Activated CD8-positive, alpha-beta memory T cell treated with anti-CD3 and anti-CD28 coated beads for 24 hours (primary cell): ENCODE measurements around the gene ZCCHC17.
"Not testable (repeated sequence)": the region's sequence is repeated elsewhere in the genome, so short reads cannot be mapped to it uniquely, and the experiment has no call there.

Source experiments
- DNase-seq: peaks from one replicate; pipeline ENCODE4 v3.0.0-alpha.2; 2020

Gene ZCCHC17

DNA sequence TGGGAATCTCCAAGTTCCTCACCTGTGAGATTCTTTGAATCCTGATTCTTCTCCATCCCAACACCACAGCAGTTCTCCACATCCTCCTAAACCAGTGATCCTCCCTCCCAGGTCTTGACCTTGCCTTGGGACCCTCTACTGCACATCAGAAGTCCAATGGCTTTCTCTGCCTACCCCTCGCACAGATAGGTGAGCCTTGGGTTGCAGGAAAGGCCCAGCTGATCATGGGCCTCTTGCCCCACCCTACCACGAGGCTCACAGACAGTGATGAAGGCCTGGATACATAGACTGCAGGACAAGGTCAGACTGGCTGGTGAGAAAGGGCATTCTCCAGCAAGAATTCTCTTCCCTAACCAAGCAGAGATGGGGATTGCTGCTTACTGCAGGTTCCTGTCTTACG is 75.2 kb downstream of the ZCCHC17 start:
- DNase-seq, result no peak

DNA sequence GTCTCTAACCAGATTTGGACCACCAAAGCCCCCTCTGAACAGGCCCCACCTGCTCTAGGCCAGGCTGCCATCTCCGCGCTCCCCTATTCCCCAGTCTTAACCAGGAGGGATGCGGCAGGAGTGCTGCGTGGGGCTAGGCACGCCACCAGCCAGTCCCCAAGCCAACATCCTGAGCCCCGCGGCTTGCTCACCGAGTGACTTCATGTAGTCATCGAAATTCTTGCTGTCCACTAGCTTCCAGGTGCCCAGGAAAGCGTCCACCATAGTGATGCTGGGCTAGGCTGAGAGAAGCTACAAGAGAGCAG is 75.9 kb downstream of the ZCCHC17 start:
- DNase-seq, result no peak

DNA sequence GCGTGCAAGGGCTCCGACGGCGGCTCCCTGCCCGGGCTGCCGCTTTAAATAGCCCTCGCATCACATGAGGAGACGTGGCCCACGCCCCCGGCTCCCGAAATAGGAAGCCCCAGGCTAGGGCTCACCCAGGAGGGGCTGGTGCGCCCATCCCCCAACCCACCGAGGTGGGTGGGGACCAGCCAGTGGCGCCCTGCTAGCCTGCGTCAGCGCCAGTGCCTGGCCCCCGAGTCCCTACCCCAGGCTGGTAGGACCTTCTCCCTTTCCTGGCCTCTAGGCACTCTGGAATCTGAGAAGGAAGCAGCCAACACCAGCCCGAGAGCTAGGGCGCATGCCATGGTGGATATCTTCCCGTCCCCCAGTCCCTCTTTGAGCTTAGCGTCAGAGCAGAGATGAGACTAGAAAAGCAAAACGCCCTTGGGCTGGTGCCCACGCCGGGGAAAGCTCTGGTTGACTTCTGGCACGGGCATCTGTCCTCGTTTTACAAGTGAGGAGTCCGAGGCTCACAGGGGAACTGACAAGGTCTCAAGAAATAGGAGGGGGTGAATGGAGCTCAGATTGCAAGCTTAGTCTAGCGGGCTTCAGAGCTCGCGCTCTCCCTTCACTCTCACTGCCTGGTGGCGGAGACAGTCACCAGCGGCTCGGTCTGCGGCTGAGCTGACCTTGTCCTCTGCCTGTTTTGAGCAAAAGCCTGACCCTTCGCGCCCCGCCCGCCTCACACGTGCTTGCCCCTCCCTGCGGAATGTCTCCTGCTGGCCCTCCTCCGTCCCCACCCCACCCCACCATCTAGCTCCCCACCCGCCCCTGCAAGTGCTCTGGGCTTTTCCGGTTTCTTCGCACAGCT is 76.4 kb downstream of the ZCCHC17 start, which contains the start of gene FABP3:
Gene FABP3, minus strand, starts transcription at position 21 of the 841 bp plus-strand sequence. CDS start 62 bp downstream, outside the sequence.
- DNase-seq, result peak; percentile 71

DNA sequence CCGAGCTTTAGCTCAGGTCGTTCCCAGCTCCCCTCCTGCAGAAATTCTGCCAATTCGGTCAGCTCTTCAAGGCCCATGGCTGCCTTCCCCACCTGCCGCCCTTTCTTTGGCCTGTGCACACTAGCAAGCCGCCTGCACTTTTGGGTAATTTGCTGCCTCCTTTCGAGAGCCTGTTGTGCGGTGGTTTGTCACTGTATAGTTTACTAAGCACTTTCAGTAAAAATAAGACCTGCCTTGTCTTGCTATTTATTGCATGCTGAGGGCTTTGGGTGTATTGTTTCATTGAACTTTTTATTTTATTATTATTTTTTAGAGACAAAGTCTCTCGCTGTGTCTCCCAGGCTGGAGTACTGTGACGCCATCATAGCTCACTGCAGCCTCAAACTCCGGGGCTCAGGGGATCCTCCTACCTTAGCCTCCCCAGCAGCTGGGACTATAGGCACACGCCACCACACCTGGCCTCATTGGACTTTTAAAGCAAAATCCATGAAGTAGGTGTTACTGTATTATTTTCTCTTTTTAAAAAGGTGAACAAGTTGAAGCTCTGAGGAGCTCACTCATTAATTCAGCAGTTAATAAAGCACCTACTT is 77.2 kb downstream of the ZCCHC17 start:
- no peak for DNase-seq

DNA sequence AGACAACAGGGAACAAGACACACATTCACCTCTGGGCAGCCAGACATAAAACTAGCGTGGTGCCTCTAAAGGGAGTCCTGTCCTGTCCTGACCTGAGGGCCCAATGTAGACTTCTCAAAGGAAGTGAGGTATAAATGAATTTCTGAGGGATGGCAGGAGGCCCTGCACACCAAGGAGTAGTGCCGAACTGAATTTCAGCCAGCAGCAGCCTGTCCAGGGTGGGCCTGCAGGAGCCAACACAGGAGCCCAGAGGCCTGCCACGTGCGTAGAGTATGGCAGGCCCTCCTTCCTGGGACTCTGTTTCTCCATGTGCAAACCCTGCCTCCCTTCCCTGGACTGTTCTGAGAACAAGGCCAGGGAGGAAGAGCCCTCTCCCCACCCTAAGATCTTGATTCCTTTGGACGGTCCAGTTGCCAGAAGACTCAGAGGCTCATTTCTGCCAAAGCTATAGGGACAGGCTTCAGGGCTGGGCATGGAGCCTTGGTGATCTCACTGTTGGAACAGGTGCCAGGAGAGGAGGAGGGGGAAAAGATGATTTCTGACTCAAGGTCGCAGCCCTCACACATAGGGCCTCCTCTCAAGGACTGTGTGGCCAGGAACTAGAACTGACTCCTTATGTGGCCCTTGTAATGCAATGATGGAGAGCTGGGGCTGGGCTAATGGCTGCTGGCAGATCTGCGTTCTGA is 77.8 kb downstream of the ZCCHC17 start:
- DNase-seq, result no peak

DNA sequence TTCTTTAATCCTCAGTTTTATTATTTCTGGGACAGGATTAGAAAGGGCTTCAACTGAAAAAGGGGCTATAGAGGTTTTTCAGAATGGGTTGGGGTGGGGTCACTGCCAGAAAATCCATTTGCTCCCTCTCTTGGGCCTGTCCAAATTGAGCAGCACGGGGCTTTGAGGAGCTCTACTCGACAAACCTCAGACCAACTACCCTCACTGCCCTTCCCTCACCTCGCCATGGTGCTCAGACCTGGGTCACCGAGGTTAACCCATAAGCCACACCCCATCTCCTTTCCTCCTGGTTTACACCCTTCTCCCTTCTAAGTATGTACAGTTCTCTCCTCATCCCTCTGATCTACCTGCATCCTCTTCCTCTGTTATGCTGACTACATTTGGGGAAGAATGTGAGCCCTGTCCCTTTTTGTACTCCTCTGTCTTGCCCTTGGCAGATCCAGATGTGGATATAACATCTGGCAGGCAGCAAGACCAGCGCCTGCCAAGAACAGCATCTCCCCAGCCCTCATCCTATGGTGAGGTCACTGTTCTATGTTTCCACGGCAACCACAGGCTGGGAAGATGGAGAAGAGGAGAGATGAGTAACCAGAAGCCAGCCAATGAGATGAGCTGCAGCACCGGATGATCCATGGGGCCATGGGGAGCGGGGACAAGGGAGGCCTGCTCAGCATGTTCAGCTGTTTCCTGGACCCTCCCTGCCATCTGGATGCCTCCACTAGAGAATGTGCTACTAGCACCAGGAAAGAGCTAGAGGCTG is 79.7 kb downstream of the ZCCHC17 start:
- DNase-seq, result no peak

DNA sequence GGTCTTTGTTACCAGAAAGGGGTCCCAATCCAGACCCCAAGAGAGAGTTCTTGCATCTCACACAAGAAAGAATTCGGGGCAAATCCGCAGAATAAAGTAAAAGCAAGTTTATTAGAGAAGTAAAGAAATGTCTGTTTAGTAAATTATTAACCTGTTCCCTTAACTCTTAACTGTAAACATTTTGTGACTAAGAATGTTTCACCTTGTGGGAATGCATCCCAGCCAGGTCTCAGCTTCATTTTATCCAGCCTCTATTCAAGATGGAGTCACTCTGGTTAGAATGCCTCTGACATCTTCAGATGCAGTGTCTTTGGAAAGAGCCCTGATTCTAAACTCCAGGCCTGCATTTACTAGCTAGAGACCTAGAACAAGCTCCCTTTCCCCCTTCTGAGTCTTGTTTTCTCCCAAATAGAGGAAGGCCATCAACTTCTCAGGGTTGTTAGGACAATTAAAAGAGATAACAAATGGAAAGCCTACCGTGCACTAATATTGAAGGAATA is 80.6 kb downstream of the ZCCHC17 start:
- no peak for DNase-seq

DNA sequence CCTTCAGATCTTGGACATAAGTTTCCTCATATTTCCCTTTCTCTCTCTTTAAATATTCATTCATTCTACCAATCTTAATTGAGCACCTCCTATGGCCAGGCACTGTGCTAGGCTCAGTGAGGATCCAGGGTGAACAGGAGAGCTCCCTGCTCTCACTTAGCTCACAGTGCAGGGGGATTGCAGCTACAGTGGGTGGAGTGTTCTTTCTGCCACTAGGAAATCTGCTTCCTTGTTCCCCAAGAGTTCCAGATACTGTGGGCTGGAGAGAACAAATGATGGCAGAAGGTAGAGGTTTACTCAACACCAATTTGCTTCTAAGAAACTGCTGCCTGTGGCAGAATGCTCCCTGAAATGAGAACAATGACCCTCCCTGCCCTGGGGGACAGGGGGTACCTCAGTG is 81.2 kb downstream of the ZCCHC17 start:
- DNase-seq, result no peak

DNA sequence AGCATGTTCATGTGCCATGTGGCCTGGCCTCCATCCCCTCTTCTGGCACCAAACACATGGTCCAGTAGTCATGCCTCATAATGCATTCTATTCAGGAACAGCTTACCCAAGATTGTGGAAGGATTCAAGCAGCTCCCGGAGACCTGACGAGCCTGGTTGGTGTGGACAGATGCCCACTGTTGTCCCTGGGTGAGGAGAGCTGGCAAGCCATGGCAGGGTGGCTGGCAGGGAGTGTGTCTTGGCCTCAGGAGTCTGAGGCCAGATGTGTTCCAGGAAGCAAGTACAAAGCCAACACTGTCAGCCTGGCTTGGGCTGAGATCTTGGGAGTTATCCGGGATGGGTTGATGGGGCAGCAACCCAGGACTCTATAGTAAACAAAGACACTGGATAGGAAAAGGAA is 83.3 kb downstream of the ZCCHC17 start:
- no peak for DNase-seq

DNA sequence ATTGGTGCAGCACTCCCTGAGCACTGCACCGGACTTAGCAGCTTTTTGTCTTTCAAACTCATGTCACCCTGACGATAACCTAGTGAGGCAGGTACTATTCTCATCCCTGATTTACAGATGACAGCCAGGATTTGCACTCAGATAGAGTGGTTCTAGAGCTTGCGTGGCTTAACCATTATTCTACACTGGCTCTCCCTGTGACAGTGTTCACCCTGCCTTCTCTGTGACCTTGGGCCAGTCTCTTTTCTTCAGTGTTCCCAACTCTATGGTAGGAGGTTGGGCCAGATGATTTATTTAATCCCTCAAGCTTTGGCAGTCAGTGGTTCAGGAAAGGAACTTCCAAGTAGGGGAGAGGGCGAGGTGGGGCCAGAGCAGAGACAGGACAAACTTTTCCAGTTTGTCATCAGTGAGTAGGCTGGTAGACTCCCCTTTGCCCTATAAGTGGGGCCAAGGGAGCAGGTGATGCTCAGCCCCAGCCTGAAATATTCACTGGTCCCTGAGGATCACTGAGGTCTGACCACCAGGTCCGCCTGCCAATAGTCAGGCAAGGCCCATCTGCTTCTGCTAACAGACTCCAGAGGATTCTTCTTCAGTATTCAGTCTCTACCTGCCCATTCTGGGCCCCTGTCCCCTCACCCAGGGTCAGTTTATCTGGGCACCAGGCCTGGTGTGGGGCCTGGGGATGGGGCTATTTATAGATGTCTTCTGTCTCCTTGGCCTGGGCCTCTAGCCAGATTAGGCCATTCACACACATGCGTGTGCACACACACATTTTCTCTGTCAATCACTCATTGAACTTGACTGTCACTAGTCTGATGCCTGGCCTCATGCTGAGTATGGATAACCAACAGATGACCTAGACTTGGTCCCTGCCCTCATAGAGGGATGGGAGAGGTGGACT is 84.8 kb downstream of the ZCCHC17 start:
- DNase-seq, result no peak

DNA sequence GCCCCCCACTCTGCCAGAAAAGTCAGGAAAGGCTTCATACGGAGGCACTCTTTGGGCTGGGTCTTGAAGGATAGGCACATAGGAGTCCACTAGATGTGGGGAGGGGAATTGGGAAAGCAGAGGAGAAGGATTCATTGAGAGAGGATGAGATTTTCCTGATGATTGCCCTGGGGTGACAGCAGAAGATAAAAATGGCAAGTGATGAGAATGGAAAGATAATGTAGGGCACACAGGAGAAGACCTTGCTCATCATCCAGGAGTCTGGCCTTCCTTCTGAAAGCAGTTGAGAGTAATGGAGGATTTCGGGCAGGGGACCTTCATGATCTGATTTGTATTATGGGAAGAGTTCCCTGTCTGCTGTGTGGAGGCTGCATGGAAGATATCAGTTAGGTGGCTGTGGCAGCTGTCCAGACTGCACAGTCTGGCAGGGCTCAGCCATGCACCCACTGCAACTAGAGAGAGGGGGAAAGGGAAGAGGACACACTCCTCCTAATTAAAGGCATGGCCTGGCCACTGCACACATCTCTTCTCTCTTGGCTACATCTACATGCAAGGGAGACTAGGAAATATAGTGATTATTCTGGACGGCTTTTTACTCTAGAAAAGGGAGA is 85.7 kb downstream of the ZCCHC17 start:
- no peak for DNase-seq

DNA sequence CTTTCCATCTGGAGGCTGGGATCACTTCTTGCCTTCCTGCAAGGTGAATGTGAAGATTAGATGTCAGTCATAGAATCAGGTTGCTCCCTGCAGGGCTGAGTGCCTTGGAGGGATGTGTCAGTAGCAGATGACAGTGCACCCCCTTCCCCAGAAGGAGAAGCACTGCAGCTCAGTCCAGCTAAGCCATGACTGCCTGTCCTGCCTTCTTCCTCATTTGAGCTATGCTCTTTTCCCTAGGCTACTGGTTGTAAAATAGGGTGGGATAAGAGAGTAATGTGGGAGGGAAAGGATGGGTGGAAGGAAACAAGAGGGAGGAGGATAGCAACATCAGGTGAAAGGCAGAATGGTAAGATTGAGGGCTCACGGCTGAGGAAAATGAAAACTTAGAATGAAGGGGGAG is 87.1 kb downstream of the ZCCHC17 start:
- no peak for DNase-seq

DNA sequence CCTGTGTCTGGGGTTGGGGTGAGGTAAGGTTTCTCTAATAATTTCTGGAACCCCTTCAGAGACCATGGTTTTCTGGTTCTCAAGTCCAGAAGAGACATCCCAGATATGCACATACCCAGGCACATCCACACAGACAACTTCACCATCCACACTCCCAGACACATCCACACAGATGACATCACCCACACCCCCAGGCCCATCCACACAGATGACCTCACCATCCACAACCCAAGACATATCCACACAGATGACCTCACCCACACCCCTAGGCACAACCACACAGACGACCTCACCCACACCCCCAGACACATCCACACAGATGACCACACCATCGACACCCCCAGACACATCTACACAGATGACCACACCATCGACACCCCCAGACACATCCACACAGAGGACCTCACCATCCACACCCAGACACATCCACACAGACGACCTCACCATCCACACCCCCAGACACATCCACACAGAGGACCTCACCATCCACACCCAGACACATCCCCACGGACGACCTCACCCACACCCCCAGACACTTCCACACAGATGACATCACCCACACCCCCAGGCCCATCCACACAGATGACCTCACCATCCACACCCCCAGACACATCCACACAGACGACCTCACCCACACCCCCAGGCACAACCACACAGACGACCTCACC is 89.9 kb downstream of the ZCCHC17 start:
- not testable (repeated sequence) for DNase-seq

DNA sequence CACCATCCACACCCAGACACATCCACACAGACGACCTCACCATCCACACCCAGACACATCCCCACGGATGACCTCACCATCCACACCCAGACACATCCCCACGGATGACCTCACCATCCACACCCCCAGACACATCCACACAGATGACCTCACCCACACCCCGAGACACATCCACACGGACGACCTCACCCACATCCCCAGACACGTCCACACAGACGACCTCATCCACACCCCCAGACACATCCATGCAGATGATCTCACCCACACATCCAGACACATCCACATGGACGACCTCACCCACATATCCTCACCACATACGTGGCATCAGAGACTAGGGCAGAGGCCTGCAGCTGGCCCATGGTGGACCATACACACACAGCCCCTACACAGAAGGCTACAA is 90.8 kb downstream of the ZCCHC17 start:
- no peak for DNase-seq

DNA sequence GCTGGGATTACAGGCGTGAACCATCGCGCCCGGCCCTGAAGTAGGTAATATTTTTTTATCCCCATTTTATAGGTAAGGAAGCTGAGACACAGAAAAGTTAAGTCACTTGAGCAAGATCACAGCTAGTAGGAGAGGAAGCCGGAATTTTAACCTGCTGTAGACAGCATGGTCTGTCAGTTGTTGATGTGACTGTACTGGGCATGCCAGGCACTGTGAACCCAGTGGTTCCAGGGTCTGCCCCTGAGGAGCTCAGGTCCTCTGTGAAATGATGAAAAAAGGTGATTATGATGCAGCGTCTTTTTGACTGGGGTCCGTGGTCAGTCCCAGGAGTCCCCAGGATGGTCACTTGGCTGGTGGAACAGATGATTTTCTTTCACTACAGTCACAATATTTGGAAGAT is 92.8 kb downstream of the ZCCHC17 start:
- no peak for DNase-seq

DNA sequence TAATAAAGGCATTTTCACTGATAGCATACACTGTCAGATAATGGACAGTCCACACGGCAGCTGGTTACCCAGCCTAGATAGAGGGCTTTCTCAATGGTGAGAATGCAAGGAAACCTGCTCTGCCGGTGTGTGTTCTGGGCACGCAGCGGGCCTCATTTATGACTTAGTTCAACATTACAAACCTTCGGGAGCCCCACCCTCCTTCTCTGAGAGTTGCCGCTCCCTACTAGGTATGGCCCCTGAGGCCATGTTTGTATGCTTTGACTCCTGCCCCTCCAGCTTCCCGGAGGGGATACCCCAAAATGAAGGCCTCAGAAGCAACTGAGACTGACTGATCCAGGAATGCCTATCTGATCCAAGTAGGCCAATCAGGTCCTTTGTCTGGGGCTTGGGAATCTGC is 93.2 kb downstream of the ZCCHC17 start:
- no peak for DNase-seq

DNA sequence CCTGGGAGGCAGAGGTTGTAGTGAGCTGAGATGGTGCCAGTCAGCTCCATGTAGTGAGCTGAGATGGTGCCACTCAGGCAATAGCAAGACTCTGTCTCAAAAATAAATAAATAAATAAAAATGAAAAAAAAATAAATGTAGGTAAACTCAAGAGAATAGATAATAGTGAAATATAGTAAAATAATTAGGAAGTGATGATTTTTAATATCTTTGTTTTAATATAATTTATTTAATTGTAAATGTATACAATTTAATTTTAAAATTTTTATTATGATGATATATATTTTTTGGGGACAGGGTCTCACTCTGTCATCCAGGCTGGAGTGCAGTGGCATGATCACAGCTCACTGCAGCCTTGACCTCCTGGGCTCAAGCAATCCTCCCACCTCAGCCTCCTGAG is 96.6 kb downstream of the ZCCHC17 start:
- DNase-seq, result no peak

DNA sequence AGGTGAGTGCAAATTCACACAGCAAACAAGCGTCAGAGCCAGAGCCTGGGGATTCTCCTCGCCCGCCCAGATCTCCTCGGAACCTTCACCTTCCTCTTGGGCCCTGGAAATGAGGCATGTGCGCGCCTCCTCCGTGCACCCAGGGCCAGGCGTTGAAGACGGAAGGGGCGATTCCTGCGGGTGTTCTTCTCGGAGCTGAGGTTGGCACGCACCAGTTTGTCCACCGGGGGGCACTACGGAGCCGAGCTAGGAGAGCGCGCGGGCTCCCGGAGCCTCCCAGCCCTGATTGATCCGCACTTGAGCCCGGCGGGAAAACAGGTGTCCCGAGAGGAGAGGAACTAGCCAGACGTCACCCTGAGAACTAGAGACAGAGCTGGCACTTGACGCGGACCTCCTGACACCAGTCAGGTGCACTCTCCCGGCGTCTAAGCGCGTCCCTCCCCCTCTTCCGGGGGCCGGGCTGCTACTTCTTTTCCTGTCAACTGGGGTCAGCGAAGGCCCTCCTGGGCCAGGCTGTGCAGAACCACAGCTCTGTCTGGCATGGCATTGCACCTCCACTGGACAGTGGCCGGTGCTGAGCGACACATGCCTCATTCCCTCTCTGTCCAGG is 97.9 kb downstream of the ZCCHC17 start:
- peak; percentile 93 for DNase-seq

DNA sequence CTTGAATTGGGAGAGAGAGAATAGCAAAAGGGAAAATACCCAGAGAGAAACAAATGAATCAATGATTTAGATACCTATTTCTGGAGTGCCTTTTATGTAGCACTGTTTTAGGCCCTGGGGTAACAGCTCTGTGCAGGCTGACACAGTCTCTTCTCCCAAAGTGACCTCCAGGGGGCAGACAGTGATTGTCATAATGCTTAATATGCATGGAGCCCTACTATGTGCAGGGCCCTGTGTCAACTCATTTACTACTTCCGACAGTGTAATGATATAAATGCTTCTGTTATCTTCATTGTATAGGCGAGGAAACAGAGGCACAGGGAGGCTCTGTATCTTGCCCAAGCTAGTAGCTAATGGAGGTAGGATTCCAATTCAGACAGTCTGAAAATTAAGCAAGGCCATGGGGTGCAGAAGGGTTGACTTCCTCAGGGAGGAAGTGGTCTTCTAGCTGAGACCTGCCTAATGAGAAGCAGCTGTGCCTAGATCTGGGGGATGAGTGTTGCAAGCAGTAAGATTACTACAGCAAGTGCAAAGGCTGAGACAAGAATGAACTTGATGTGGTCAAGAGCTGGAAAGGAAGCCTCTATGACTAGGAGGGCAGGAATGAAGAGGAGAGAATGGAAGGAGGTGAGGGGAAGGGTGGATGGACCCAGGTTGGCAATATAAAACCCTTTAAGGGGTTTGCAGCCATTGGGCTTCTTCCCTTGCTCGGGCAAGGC is 100.0 kb downstream of the ZCCHC17 start:
- DNase-seq, result no peak
